ENCODE data around the gene LRRC66. TPM values are rescaled to one million over a fixed set of nuclear protein-coding genes. Genes with fewer than 3 reads are reported as not detected.

LRRC66 gene
- total and polyA plus RNA-seq, 9 donors: 0.70 to 2.3 (median 1.2) TPM

DNA sequence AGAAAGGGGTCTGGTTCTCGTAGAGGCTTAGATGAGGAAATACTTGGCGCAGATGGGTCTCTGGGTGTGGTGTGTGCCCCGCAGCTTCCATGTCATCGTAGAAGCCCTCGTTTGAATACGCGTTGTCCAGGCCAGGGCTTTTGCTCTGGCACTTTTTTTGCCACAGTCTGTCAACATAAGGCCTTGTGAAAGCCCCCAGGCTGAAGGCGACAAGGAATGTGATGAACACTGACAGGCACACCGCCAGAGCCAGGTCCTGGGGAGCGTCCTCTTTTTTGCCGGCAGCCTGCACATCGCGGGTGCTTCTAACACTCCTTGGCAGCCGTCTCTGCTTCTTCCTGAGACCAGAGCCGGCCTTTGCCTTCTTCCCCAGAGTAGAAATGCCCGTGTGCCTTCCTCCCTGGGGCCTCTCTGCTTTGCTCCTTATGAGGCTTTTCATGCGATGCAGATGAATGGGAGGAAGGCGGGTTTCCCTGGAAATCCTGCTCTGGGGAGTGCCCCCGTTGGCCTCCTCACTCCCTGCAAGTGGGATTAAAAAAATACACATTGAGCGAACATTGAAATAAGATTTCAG is 24.4 kb downstream of the LRRC66 start:
- DNase-seq: no peak
- H3K9me3 ChIP-seq (replicated peaks; ENCODE audit: control insufficient read depth, low read depth, low read length): peaks cover 7% of the 10 kb centered on the region
- no peak overlapping the region for H3K27ac ChIP-seq (ENCODE audit: low read length)
- no peak overlapping the region for H3K4me3 ChIP-seq (ENCODE audit: low read length)
- no peaks in the 10 kb centered on the region for H3K4me1 ChIP-seq (ENCODE audit: control insufficient read depth, insufficient read depth, low read length)
- 67% methylated on average over 12 of the region's 20 CpGs for WGBS (ENCODE audit: insufficient coverage)
- no peaks in the 10 kb centered on the region for H3K27me3 ChIP-seq (ENCODE audit: control insufficient read depth, insufficient read depth, low read length)
- no peaks in the 10 kb centered on the region for H3K36me3 ChIP-seq (ENCODE audit: control insufficient read depth, insufficient read depth, low read length)

DNA sequence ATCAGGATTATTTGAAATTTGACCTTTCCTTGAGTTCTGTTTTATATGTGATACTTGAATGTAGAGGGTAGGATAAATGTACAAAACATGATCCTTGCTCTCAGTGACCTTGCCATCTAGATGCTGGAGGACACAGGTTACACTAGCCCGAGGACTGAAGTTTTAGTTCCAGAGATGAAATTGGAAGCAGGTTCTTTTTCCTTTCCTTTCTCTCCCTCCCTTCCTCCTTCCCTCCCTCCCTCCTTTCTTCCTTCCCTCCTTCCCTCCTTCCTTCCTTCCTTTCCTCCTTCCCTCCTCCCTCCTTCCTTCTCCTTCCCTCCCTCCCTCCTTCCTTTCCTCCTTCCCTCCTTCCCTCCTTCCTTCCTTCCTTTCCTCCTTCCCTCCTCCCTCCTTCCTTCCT is 54.3 kb downstream of the LRRC66 start:
- DNase-seq: no peak
- no peak overlapping the region for H3K4me3 ChIP-seq (ENCODE audit: low read length)
- no peaks in the 10 kb centered on the region for H3K27me3 ChIP-seq (ENCODE audit: control insufficient read depth, insufficient read depth, low read length)
- H3K27ac ChIP-seq (ENCODE audit: low read length): no peak overlapping the region
- H3K36me3 ChIP-seq (ENCODE audit: control insufficient read depth, insufficient read depth, low read length): no peaks in the 10 kb centered on the region
- WGBS (ENCODE audit: insufficient coverage): 80% methylated on average over 1 of the region's 1 CpG
- no peaks in the 10 kb centered on the region for H3K4me1 ChIP-seq (ENCODE audit: control insufficient read depth, insufficient read depth, low read length)
- no peaks in the 10 kb centered on the region for H3K9me3 ChIP-seq (replicated peaks; ENCODE audit: control insufficient read depth, low read depth, low read length)

DNA sequence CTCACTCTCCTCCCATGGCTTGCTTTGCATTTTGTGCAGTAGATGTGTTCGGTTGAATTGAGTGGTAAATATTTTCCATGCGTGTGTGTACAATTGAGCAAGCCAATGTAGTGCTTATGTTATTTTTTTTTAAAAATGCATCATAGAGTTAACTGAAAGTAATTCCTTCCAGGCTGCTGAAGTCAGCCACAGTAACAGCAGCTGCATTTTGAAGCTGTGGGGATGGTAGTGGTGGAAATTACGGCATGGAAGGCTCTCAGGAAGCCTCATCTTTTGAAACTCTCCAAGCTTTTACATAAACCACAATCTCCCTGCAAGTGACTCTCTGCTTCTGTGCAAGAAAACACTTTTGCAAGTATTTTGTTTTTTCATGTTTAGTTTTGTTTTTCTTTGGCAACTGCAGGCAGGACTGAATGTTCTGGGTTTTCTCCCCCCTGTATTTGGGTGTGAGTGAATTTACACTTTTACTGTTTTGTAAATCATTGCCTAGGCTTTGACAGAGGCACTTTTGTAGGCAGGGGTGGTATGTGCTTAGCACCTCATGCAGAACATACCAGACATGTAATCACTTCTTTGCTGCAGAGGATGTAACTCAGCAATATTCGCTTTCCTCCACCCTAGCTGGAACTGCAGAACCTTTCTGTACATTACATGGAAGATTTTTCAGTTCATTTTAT is 56.2 kb downstream of the LRRC66 start:
- no peaks in the 10 kb centered on the region for H3K4me1 ChIP-seq (ENCODE audit: control insufficient read depth, insufficient read depth, low read length)
- no peaks in the 10 kb centered on the region for H3K27me3 ChIP-seq (ENCODE audit: control insufficient read depth, insufficient read depth, low read length)
- H3K27ac ChIP-seq (ENCODE audit: low read length): no peak overlapping the region
- peak; percentile 77 for DNase-seq
- no peaks in the 10 kb centered on the region for H3K9me3 ChIP-seq (replicated peaks; ENCODE audit: control insufficient read depth, low read depth, low read length)
- H3K4me3 ChIP-seq (ENCODE audit: low read length): no peak overlapping the region
- no peaks in the 10 kb centered on the region for H3K36me3 ChIP-seq (ENCODE audit: control insufficient read depth, insufficient read depth, low read length)
- WGBS (ENCODE audit: insufficient coverage): 37% methylated on average over 2 of the region's 4 CpGs

DNA sequence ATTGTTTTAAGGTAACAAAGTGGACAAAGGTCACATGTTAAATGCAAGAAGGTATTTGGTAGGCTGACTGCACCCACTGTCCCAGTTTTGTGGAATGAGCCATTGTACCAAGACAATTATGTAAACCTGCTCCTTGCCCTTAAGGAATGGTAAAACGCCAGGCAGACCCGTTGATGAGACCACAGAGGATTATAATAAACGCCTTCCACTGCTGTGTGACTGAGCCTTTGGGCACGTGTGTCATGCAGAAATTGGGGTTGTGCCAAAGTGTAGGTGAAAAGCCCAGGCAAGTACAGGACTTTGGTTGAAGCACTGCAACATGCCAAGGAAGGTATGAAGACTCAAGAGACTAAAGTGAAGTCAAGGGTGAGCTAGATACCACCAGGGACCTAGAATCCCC is 59.7 kb downstream of the LRRC66 start:
- no peaks in the 10 kb centered on the region for H3K36me3 ChIP-seq (ENCODE audit: control insufficient read depth, insufficient read depth, low read length)
- WGBS (ENCODE audit: insufficient coverage): 57% methylated on average over 4 of the region's 4 CpGs
- H3K4me3 ChIP-seq (ENCODE audit: low read length): no peak overlapping the region
- H3K27me3 ChIP-seq (ENCODE audit: control insufficient read depth, insufficient read depth, low read length): no peaks in the 10 kb centered on the region
- no peaks in the 10 kb centered on the region for H3K4me1 ChIP-seq (ENCODE audit: control insufficient read depth, insufficient read depth, low read length)
- no peak overlapping the region for H3K27ac ChIP-seq (ENCODE audit: low read length)
- peaks cover 3% of the 10 kb centered on the region for H3K9me3 ChIP-seq (replicated peaks; ENCODE audit: control insufficient read depth, low read depth, low read length)
- no peak for DNase-seq

DNA sequence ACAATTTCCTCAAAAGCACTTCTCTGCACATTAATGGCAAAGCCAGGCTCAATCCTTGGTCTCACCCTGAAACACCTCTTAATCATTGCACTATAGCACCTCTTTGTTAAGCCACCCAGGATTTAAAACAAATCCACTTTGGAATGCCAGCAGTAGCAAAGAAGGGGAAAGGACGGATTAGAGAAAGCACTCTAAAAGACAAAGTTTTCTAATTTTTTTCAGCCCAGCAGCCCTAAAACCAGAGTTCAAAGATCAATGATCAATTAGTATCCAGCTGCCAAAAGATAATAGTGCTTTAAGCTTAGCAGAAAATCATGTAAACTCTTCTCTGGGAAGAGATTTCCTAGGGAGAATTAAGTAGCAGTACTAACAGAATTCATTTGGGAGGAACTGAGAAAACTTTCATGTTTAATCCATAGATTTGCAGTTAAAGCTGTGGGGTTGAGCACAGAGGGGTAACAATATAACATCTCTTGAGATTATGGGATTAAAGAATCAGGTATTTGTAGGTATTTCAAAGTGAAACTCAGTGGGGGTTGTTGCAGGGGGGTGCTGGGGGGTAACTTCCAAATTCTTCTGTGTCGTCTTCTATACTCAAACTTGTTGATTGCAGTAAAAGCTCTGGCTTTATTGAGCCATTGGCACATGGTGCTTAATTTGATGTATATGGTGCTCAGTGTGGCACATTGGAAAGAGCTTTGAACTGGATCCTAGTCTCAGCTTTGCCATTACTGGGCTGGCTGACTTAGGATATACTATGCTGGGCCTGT is 61.8 kb downstream of the LRRC66 start:
- no peak overlapping the region for H3K4me3 ChIP-seq (ENCODE audit: low read length)
- no peak overlapping the region for H3K27ac ChIP-seq (ENCODE audit: low read length)
- no peaks in the 10 kb centered on the region for H3K36me3 ChIP-seq (ENCODE audit: control insufficient read depth, insufficient read depth, low read length)
- WGBS (ENCODE audit: insufficient coverage): 67% methylated on average over 1 of the region's 2 CpGs
- no peak for DNase-seq
- peaks cover 3% of the 10 kb centered on the region for H3K9me3 ChIP-seq (replicated peaks; ENCODE audit: control insufficient read depth, low read depth, low read length)
- H3K4me1 ChIP-seq (ENCODE audit: control insufficient read depth, insufficient read depth, low read length): no peaks in the 10 kb centered on the region
- H3K27me3 ChIP-seq (ENCODE audit: control insufficient read depth, insufficient read depth, low read length): no peaks in the 10 kb centered on the region

Other genes with a start within 250 kb of the LRRC66 start
- 18.5 TPM for gene DCUN1D4, start 177.2 kb downstream of the LRRC66 start, total RNA-seq
- gene DCUN1D4, start 177.2 kb downstream of the LRRC66 start, polyA plus RNA-seq (ENCODE audit: insufficient read depth in 1 of 8, insufficient read length in 8 of 8, low replicate concordance in 1 of 8): 10 to 100 TPM; 19.5 to 25.8 (median 21.8) TPM
- gene SGCB, start 17.9 kb upstream of the LRRC66 start, total RNA-seq: 79.7 TPM
- 100 to 1,000 TPM in 7 of 8 donors, 10 to 100 TPM in 1; 95.6 to 153 (median 143) TPM for gene SGCB, start 17.9 kb upstream of the LRRC66 start, polyA plus RNA-seq (ENCODE audit: insufficient read depth in 1 of 8, insufficient read length in 8 of 8, low replicate concordance in 1 of 8)
- gene SPATA18, start 30.9 kb upstream of the LRRC66 start, total RNA-seq: 2.7 TPM
- 1 to 10 TPM in 7 of 8 donors, under 1 TPM in 1; 0.97 to 2.4 (median 1.7) TPM for gene SPATA18, start 30.9 kb upstream of the LRRC66 start, polyA plus RNA-seq (ENCODE audit: insufficient read depth in 1 of 8, insufficient read length in 8 of 8, low replicate concordance in 1 of 8)

Data from muscle of leg (tissue), 11 donors.